Panc1 (cell line): Measurements from ENCODE around the gene JOSD2. TPM values are rescaled to one million over a fixed set of nuclear protein-coding genes. Genes with fewer than 3 reads are reported as not detected.
A peak's percentile ranks its signal among the peaks of the same experiment; 100 is the strongest.

Source experiments
- ATAC-seq: fragments of 200-7000 bp; cut with Tn5 transposase; 2 replicates; pipeline ENCODE4 v1.9.1; 2020; ENCODE audit warnings: mild to moderate bottlenecking, moderate library complexity
- BruUV-seq: library from RNA; stranded (reverse); fragments of 400-500 nt; replicated peaks from 2 replicates; lab custom pipeline; 2021; lab: Mats Ljungman, UMichigan
- CTCF ChIA-PET: fragments of 300-600 bp; sonication (Branson Sonifier 250); formaldehyde crosslinking; loops from one replicate; lab custom pipeline; 2022; ENCODE audit warnings: antibody characterized with exemption; lab: Charles Lee
- POLR2A ChIA-PET: fragments of 300-600 bp; sonication (Branson Sonifier 250); formaldehyde crosslinking; loops from one replicate; lab custom pipeline; 2022; ENCODE audit warnings: antibody characterized with exemption; lab: Charles Lee
- DNase-seq: peaks from one replicate; pipeline ENCODE4 v3.0.0-alpha.2; 2010; ENCODE audit warnings: low read depth, low spot score
- H3K27ac ChIP-seq: 2 replicates; pipeline ENCODE4 v1.5.1; 2011; ENCODE audit warnings: mild to moderate bottlenecking, low read length, inconsistent platforms
- H3K27me3 ChIP-seq: fragments of 200-500 bp; sonication (Bioruptor generic); 2 replicates; pipeline ENCODE4 v1.6.0; 2014; ENCODE audit warnings: low read length, inconsistent platforms; ENCODE audit not compliant: control insufficient read depth, insufficient read depth
- H3K36me3 ChIP-seq: fragments of 200-500 bp; sonication (Bioruptor generic); 2 replicates; pipeline ENCODE4 v1.5.1; 2014; ENCODE audit warnings: inconsistent platforms, mild to moderate bottlenecking, low read length, moderate library complexity; ENCODE audit not compliant: control insufficient read depth, insufficient read depth
- H3K4me1 ChIP-seq: 2 replicates; pipeline ENCODE4 v1.5.1; 2011; ENCODE audit warnings: inconsistent platforms, mild to moderate bottlenecking, low read length, moderate library complexity; ENCODE audit not compliant: control insufficient read depth, insufficient read depth
- H3K4me3 ChIP-seq, 2 experiments: 2 replicates each; pipeline ENCODE4 v1.5.1; 2011 to 2012; ENCODE audit warnings: low read depth in 2 of 2, low read length in 2 of 2, mild to moderate bottlenecking in 2 of 2, inconsistent platforms in 1 of 2, moderate library complexity in 1 of 2
- H3K9me3 ChIP-seq: fragments of 200-500 bp; sonication (Bioruptor generic); 2 replicates; pipeline ENCODE4 v1.5.1; 2014; ENCODE audit warnings: low read depth, mild to moderate bottlenecking, inconsistent platforms, low read length, moderate library complexity; ENCODE audit not compliant: control insufficient read depth, insufficient read depth
- CTCF ChIP-seq: fragments of 450-650 bp; IDR thresholded peaks from 2 replicates; pipeline ENCODE4 v1.5.1; 2017; ENCODE audit warnings: mild to moderate bottlenecking
- POLR2AphosphoS5 ChIP-seq: IDR thresholded peaks from 2 replicates; pipeline ENCODE4 v1.6.1; 2012; ENCODE audit warnings: mild to moderate bottlenecking, low read depth, low read length, moderate library complexity
- REST ChIP-seq, 2 experiments: IDR thresholded peaks; 2 replicates each; pipeline ENCODE4 v1.6.1; 2011 to 2012; ENCODE audit warnings: low read depth in 2 of 2, control low read depth in 1 of 2, low read length in 1 of 2, mild to moderate bottlenecking in 1 of 2, moderate library complexity in 1 of 2; ENCODE audit not compliant: insufficient read depth in 1 of 2
- SIN3A ChIP-seq: IDR thresholded peaks from 2 replicates; pipeline ENCODE4 v1.6.1; 2012; ENCODE audit warnings: low read depth, mild to moderate bottlenecking, low read length, moderate library complexity, borderline replicate concordance; ENCODE audit not compliant: insufficient read depth
- TCF7L2 ChIP-seq: IDR thresholded peaks from 2 replicates; pipeline ENCODE4 v1.6.1; 2011; ENCODE audit warnings: mild to moderate bottlenecking, low read depth, low read length, inconsistent platforms
- in situ Hi-C: cut with HindIII; loops from 2 replicates; pipeline ENCODE4 v1.10.0; 2016; ENCODE audit warnings: low sequenced_read_pairs, low pct_unique_long_range_greater_than_20kb
- intact Hi-C: fragments of 100-400 bp; cut with micrococcal nuclease; formaldehyde crosslinking; loops from one replicate; pipeline ENCODE4 v1.10.0; 2022; ENCODE audit not compliant: unreplicated experiment
- total RNA-seq: library from RNA; stranded (reverse); gene quantifications from one replicate; pipeline ENCODE4 v1.2.1, GENCODE V29; 2021; ENCODE audit not compliant: unreplicated experiment

Gene JOSD2
- total RNA-seq, 1 experiment from 2014 or later, result 51.8 TPM

GRCh38 chr19:50493171-50493570 is 17.8 kb downstream of the JOSD2 start:
- H3K27me3 ChIP-seq, result no peaks in the 10 kb centered on the region
- no peak overlapping the region for H3K27ac ChIP-seq
- no peaks in the 10 kb centered on the region for H3K36me3 ChIP-seq
- H3K4me3 ChIP-seq, result no peak overlapping the region
- BruUV-seq, result no TSS peak
- DNase-seq, result no peak
- in situ Hi-C loops (no loop called here), intact Hi-C loops (no loop called here)
- no peak for TF ChIP-seq CTCF
- ATAC-seq, result no peak
- no peaks in the 10 kb centered on the region for H3K4me1 ChIP-seq
- ChIA-PET CTCF (no interaction called here), POLR2A (no interaction called here)
- H3K9me3 ChIP-seq, result no peaks in the 10 kb centered on the region

GRCh38 chr19:50492303-50493052 is 18.5 kb downstream of the JOSD2 start:
- H3K4me3 ChIP-seq, result no peak overlapping the region
- no peaks in the 10 kb centered on the region for H3K27me3 ChIP-seq
- H3K27ac ChIP-seq, result no peak overlapping the region
- POLR2A ChIA-PET, result no interaction called here
- no peak for TF ChIP-seq REST (IDR thresholded peaks at IDR 0.05; ENCODE audit: insufficient read depth in 1 of 2, low read depth in 2 of 2, low read length in 1 of 2)
- TF ChIP-seq POLR2AphosphoS5, result no peak
- no peak for TF ChIP-seq TCF7L2
- no peak for TF ChIP-seq CTCF
- TF ChIP-seq SIN3A, result no peak
- no peak for DNase-seq
- no TSS peak for BruUV-seq
- peak; percentile 37; the same call in 1 of the 2 replicates for ATAC-seq
- H3K4me1 ChIP-seq, result no peaks in the 10 kb centered on the region
- no peaks in the 10 kb centered on the region for H3K9me3 ChIP-seq
- intact Hi-C loops, result no loop called here
- no peaks in the 10 kb centered on the region for H3K36me3 ChIP-seq
- CTCF ChIA-PET, result no interaction called here
- in situ Hi-C loops, result no loop called here
